Gastroesophageal sphincter (tissue), 4 donors: ENCODE measurements around the gene CIBAR2. TPM values are rescaled to one million over a fixed set of nuclear protein-coding genes. Genes with fewer than 3 reads are reported as not detected.

Source experiments
- ATAC-seq: fragments of 150-250 bp; one replicate; pipeline ENCODE4 v1.9.1; 2016; ENCODE audit warnings: mild to moderate bottlenecking, moderate library complexity
- H3K27ac ChIP-seq, 4 donors: fragments of 200-600 bp; sonication (generic) in 3 of 4; 1 replicate in 3 of 4; 2 replicates in 1 of 4; pipeline ENCODE4 v1.5.1; 2016 to 2019
- H3K27me3 ChIP-seq: fragments of 200-600 bp; sonication (generic); one replicate; pipeline ENCODE4 v1.5.1; 2019
- H3K36me3 ChIP-seq, 2 donors: fragments of 200-600 bp; sonication (generic); one replicate each; pipeline ENCODE4 v1.5.1; 2019; ENCODE audit warnings: control low read depth in 1 of 2
- H3K4me1 ChIP-seq, 3 donors: fragments of 200-600 bp; sonication (generic); 1 replicate in 2 of 3; 2 replicates in 1 of 3; pipeline ENCODE4 v1.5.1; 2016 to 2019; ENCODE audit warnings: control low read depth in 2 of 3
- H3K4me3 ChIP-seq, 2 donors: fragments of 200-600 bp; sonication (generic); one replicate each; pipeline ENCODE4 v1.5.1; 2019; ENCODE audit warnings: mild to moderate bottlenecking in 1 of 2, moderate library complexity in 1 of 2
- H3K9me3 ChIP-seq, 3 donors: fragments of 200-600 bp; sonication (generic); one replicate each; pipeline ENCODE4 v1.5.1; 2017 to 2019; ENCODE audit warnings: control low read depth in 2 of 3
- EP300 ChIP-seq: sonication (generic); formaldehyde crosslinking; IDR thresholded peaks from one replicate; pipeline ENCODE4 v1.6.1; 2017; ENCODE audit warnings: antibody characterized with exemption, mild to moderate bottlenecking
- POLR2A ChIP-seq, 2 donors: fragments of 450-650 bp; IDR thresholded peaks; one replicate each; pipeline ENCODE4 v1.6.1; 2017; ENCODE audit warnings: antibody characterized with exemption in 2 of 2, mild to moderate bottlenecking in 2 of 2, moderate library complexity in 1 of 2
- POLR2AphosphoS5 ChIP-seq: sonication (generic); formaldehyde crosslinking; IDR thresholded peaks from one replicate; pipeline ENCODE4 v1.6.1; 2017; ENCODE audit warnings: antibody characterized with exemption
- WGBS, 2 donors: methylation state at CpG; one replicate each; pipeline ENCODE4 v1.1.5; 2018; ENCODE audit warnings: low coverage in 1 of 2; 5-methylcytosine and 5-hydroxymethylcytosine counted together
- total RNA-seq, 4 donors: library from RNA; depleted of rRNA; stranded (reverse); fragments of >200 nt; gene quantifications; one replicate each; pipeline ENCODE4 v1.1.0, GENCODE V29; 2016
- TF ChIP-seq, protein P1 (sequence below), 4 experiments: fragments of 200-600 bp in 2 of 4; fragments of 450-650 bp in 2 of 4; sonication (generic) in 1 of 4; IDR thresholded peaks; one replicate each; pipeline ENCODE4 v1.5.1; 2017 to 2019; ENCODE audit warnings: antibody characterized with exemption in 4 of 4, mild to moderate bottlenecking in 2 of 4, moderate library complexity in 2 of 4

Gene CIBAR2
- total RNA-seq, 4 donors from 2014 or later: not detected

DNA sequence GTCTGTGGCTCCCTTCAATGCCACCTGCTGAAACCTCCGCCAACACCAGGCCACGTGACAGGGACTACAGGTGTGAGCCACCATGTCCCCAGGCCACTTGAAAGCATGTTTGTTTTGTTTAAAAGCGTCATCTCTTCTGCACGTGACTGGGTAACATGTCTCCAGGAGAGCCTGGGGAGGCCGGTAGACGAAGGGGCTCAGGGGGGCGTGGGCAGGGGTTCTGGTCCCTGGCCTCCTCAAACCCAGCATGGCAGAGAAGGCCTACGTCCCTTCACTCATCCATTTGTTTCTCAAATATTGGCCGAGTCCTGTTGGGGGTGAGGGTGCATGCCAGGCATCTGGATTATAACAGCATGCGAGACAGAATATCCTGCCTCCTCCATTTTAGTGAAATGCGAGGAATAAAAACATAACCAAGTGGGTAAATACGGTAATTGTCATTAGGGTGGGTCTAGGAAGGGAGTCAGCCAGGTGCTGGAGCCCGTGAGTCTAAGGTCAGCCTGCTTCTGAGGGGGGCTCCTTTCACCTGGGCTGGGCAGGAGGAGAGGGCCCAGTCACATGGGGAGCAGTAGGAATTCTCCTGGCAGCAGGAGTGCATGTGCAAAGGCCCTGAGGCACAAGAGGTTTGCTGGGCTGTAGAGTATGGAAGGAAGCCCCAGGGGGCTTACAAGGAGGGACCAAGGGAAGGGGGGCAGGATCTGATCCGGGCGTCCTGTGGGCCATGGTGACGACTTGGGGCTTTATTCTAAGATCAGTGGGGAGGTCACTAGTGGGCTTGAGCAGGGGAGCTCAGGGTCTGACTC, 26.8 kb upstream of the CIBAR2 start:
- H3K9me3 ChIP-seq: no peaks in the 10 kb centered on the region
- H3K4me1 ChIP-seq: peaks cover 0 to 58% (median 18%) of the 10 kb centered on the region in 3 donors
- no peaks in the 10 kb centered on the region for H3K36me3 ChIP-seq
- TF ChIP-seq, protein P1, sequence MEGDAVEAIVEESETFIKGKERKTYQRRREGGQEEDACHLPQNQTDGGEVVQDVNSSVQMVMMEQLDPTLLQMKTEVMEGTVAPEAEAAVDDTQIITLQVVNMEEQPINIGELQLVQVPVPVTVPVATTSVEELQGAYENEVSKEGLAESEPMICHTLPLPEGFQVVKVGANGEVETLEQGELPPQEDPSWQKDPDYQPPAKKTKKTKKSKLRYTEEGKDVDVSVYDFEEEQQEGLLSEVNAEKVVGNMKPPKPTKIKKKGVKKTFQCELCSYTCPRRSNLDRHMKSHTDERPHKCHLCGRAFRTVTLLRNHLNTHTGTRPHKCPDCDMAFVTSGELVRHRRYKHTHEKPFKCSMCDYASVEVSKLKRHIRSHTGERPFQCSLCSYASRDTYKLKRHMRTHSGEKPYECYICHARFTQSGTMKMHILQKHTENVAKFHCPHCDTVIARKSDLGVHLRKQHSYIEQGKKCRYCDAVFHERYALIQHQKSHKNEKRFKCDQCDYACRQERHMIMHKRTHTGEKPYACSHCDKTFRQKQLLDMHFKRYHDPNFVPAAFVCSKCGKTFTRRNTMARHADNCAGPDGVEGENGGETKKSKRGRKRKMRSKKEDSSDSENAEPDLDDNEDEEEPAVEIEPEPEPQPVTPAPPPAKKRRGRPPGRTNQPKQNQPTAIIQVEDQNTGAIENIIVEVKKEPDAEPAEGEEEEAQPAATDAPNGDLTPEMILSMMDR (IDR thresholded peaks at IDR 0.05): no peak
- TF ChIP-seq POLR2A (IDR thresholded peaks at IDR 0.05): no peak
- no peak for TF ChIP-seq EP300
- TF ChIP-seq POLR2AphosphoS5: no peak
- no peak overlapping the region for H3K27ac ChIP-seq
- no peak overlapping the region for H3K4me3 ChIP-seq
- 83 to 89% methylated on average over 9 of the region's 16 CpGs for WGBS, 2 donors
- H3K27me3 ChIP-seq: no peaks in the 10 kb centered on the region
- ATAC-seq: no peak

DNA sequence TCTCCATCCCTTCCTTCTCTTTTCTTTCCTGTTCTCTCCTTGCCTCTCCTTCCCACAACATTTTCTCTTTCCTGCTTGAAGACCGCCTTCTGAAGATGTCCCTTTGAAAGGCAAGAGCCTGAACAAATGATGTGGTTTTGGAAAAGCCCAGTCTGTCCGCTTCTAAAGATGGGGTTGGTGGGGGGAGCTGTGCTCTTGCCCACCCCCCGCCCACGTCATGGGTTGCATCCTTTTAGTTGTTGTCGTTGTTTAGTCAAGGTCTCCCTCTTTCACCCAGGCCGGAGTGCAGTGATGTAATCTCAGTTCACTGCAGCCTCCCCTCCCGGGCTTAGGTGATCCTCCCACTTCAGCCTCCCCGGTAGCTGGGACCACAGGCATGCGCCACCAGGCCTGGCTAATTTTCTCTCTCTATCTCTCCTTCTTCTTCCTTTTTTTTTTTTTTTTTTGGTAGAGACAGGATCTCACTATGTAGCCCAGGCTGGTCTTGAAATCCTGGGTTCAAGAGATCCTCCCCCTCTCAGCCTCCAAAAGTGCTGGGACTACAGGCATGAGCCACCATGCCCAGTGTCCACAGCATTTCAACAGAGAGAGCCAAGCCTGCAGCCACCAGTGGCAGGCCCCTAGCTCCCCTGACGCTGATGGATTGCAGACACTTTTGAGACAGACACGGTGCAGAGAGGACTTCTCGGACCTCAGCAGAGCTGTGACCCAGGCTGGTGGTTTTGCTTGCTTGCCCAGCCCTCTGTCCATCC, 26.0 kb upstream of the CIBAR2 start:
- no peaks in the 10 kb centered on the region for H3K9me3 ChIP-seq
- TF ChIP-seq, protein P1 (IDR thresholded peaks at IDR 0.05): no peak
- TF ChIP-seq POLR2AphosphoS5: no peak
- TF ChIP-seq POLR2A (IDR thresholded peaks at IDR 0.05): no peak
- TF ChIP-seq EP300: no peak
- 82 to 94% methylated on average over 2 to 5 of the region's 12 CpGs for WGBS, 2 donors
- H3K27ac ChIP-seq: peak overlapping the region in 3 of 4 donors; percentile 36 to 78 (median 77)
- H3K27me3 ChIP-seq: no peaks in the 10 kb centered on the region
- no peak for ATAC-seq
- H3K36me3 ChIP-seq: no peaks in the 10 kb centered on the region
- H3K4me3 ChIP-seq: peak overlapping the region in 1 of 2 donors; percentile 39
- peaks cover 0 to 58% (median 18%) of the 10 kb centered on the region in 3 donors for H3K4me1 ChIP-seq

DNA sequence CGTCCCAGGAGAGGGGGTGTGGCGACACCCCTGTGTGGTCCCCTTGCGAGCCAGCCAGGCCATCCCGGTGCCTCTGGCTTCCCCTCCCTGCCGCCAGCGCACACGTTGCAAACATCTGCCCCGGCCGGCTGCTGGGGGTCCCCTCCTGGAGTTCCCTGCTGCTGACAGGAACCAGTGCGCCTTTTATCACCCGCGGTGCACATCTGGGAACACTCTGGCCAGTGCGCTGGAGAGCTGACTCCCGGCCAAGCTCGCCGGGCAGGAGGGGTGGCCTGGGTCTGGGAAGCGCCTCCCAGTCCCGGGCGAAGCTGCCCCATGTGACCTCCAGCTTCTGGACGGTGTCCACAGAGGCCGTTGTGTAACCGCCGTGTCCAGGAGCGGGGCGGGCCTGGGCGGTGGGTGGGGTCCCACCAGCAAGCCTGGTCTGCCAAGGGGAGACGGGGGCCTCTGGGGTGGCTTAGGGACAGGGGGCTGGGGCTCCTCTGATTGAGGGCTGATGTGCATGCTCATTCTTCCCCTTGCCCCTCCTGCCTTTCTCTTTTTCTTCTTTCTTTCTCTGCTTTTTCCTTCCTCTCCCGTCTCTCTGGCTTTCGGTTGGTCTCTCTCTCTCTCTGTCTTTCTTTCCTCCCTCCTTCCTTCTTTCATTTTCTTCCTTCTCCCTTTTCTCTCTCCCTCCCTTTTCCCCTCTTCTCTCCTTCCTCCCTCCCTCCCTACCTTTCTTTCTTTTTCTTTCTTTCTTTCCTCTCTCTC, 25.2 kb upstream of the CIBAR2 start:
- peak overlapping the region; percentile 36 to 84 (median 78) for H3K27ac ChIP-seq
- no peaks in the 10 kb centered on the region for H3K36me3 ChIP-seq
- peak; percentile 96 for ATAC-seq
- TF ChIP-seq POLR2A (IDR thresholded peaks at IDR 0.05) (peak in 1 of 2 donors; percentile 6), POLR2AphosphoS5 (peak; percentile 97), EP300 (no peak)
- TF ChIP-seq, protein P1 (IDR thresholded peaks at IDR 0.05): no peak
- peaks cover 0 to 56% (median 18%) of the 10 kb centered on the region in 3 donors for H3K4me1 ChIP-seq
- H3K9me3 ChIP-seq: no peaks in the 10 kb centered on the region
- H3K27me3 ChIP-seq: no peaks in the 10 kb centered on the region
- H3K4me3 ChIP-seq: peak overlapping the region; percentile 21 to 39
- 0 to 6% methylated on average over 2 of the region's 29 CpGs for whole genome bisulfite sequencing, 2 donors

DNA sequence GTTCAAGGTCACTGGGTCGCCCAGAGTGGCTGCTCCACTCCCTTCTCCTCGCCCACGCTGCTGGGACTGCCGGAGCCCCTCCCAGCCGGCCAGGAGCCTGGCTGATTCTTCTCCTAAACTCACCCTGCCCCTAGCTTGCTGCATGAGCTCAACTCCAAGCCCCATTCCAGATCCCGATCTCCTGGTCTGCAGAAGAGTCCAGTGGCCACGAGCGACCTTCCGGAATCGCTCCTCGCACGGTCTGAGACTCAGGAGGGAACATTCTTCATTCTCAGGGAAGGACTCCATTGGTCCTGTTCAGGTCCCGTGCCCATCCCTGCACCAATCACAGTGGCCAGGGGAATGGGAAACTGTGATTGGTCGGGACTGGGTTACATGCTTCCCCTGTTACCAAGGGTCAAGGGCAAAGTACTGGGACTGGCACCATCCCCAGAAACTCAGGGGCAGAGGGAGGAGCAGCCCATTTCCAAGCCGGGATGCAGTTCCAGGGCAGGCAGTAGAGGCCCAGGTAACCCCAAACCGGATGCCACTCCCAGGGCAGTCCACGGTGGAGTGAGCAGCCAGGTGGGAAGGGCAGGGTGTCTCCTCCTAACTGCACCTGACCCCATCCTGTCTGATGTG, 24.5 kb upstream of the CIBAR2 start:
- Histone ChIP-seq H3K4me1 (peaks cover 0 to 49% (median 18%) of the 10 kb centered on the region in 3 donors), H3K9me3 (no peaks in the 10 kb centered on the region), H3K36me3 (no peaks in the 10 kb centered on the region), H3K27me3 (no peaks in the 10 kb centered on the region), H3K27ac (peak overlapping the region; percentile 4 to 84 (median 78)), H3K4me3 (peak overlapping the region in 1 of 2 donors; percentile 39)
- no peak for TF ChIP-seq EP300
- TF ChIP-seq, protein P1 (IDR thresholded peaks at IDR 0.05): no peak
- TF ChIP-seq POLR2A (IDR thresholded peaks at IDR 0.05): no peak
- TF ChIP-seq POLR2AphosphoS5: no peak
- 91 to 100% methylated on average over 1 to 7 of the region's 17 CpGs for WGBS, 2 donors
- ATAC-seq: peak; percentile 52
